Erythroblast (primary cell): ENCODE results near the gene SPATS2L.

Experiments used
- GATA1 ChIP-seq: IDR thresholded peaks from 2 replicates; pipeline ENCODE4 v1.6.1; 2011; ENCODE audit warnings: low read depth, mild to moderate bottlenecking, control low read depth, low read length, moderate library complexity
- POLR2A ChIP-seq: IDR thresholded peaks from 2 replicates; pipeline ENCODE4 v1.6.1; 2011; ENCODE audit warnings: mild to moderate bottlenecking, low read length

GRCh38 chr2:200297989-200298388, 8.5 kb upstream of the SPATS2L start:
- TF ChIP-seq POLR2A (no peak), GATA1 (no peak)
